ENCODE measurements around the gene HVCN1. TPM values are rescaled to one million over a fixed set of nuclear protein-coding genes. Genes with fewer than 3 reads are reported as not detected.

The HVCN1 gene
- total and polyA plus RNA-seq, 10 donors: 46.9 to 114 (median 69.0) TPM

GRCh38 chr12:110687396-110688169 is 1.3 kb downstream of the HVCN1 start:
- Histone ChIP-seq H3K27ac (peak overlapping the region in 5 of 8 donors; percentile 78 to 94 (median 89)), H3K27me3 (replicated peaks in 1 of 7) (peaks cover 0 to 11% (median 0%) of the 10 kb centered on the region in 7 donors), H3K36me3 (peaks cover 0 to 33% (median 0%) of the 10 kb centered on the region in 6 donors), H3K4me3 (peak overlapping the region; percentile 54 to 85 (median 71)), H3K4me1 (peaks cover 10 to 99% (median 57%) of the 10 kb centered on the region in 6 donors), H3K9me3 (no peaks in the 10 kb centered on the region)
- DNase-seq: peak; percentile 72
- TF ChIP-seq CTCF (IDR thresholded peaks at IDR 0.05 in 8 of 11, conservative IDR thresholded peaks at IDR 0.05 in 3 of 11): no peak
- TF ChIP-seq POLR2AphosphoS5 (IDR thresholded peaks at IDR 0.05): peak in 1 of 3 donors; percentile 29
- no peak for TF ChIP-seq POLR2A (IDR thresholded peaks at IDR 0.05)
- intact Hi-C loops (cut with DNase I; ENCODE audit: low total_unique reads): no loop called here
- WGBS, 5 donors: 73 to 80% (median 76%) methylated on average over 14 to 15 of the region's 15 CpGs

- WGBS, 5 donors: 66 to 79% (median 73%) methylated on average over 3 of the region's 3 CpGs
- H3K4me1 ChIP-seq: peaks cover 10 to 99% (median 59%) of the 10 kb centered on the region in 6 donors
- DNase-seq: peak; percentile 36
- H3K4me3 ChIP-seq: peak overlapping the region in 7 of 8 donors; percentile 23 to 83 (median 64)
- H3K9me3 ChIP-seq: no peaks in the 10 kb centered on the region
- intact Hi-C loops (cut with DNase I; ENCODE audit: low total_unique reads): no loop called here
- H3K27me3 ChIP-seq (replicated peaks in 1 of 7): peaks cover 0 to 11% (median 0%) of the 10 kb centered on the region in 7 donors
- peak overlapping the region in 3 of 8 donors; percentile 19 to 94 (median 89) for H3K27ac ChIP-seq
- TF ChIP-seq CTCF (IDR thresholded peaks at IDR 0.05 in 8 of 11, conservative IDR thresholded peaks at IDR 0.05 in 3 of 11) (no peak), POLR2AphosphoS5 (IDR thresholded peaks at IDR 0.05) (no peak), POLR2A (IDR thresholded peaks at IDR 0.05) (no peak)
- peaks cover 0 to 45% (median 4%) of the 10 kb centered on the region in 6 donors for H3K36me3 ChIP-seq
Measured at GRCh38 chr12:110686294-110686903, 2.5 kb downstream of the HVCN1 start.

- peak overlapping the region in 3 of 8 donors; percentile 7 to 83 (median 79) for H3K4me3 ChIP-seq
- H3K4me1 ChIP-seq: peaks cover 3 to 97% (median 48%) of the 10 kb centered on the region in 6 donors
- DNase-seq: peak; percentile 11
- peaks cover 0 to 61% (median 6%) of the 10 kb centered on the region in 6 donors for H3K36me3 ChIP-seq
- peaks cover 0 to 11% (median 0%) of the 10 kb centered on the region in 7 donors for H3K27me3 ChIP-seq (replicated peaks in 1 of 7)
- H3K9me3 ChIP-seq: no peaks in the 10 kb centered on the region
- TF ChIP-seq CTCF (IDR thresholded peaks at IDR 0.05 in 8 of 11, conservative IDR thresholded peaks at IDR 0.05 in 3 of 11): no peak
- TF ChIP-seq POLR2AphosphoS5 (IDR thresholded peaks at IDR 0.05): no peak
- TF ChIP-seq POLR2A (IDR thresholded peaks at IDR 0.05): no peak
- 68 to 82% (median 74%) methylated on average over 7 of the region's 7 CpGs for WGBS, 5 donors
- H3K27ac ChIP-seq: peak overlapping the region in 2 of 8 donors; percentile 0 to 39
- intact Hi-C loops (cut with DNase I; ENCODE audit: low total_unique reads): no loop called here
Measured at GRCh38 chr12:110684312-110684836, 4.5 kb downstream of the HVCN1 start.
